HG03342 (cell line): Measurements from ENCODE around the gene PIP4K2B.
"Not testable (repeated sequence)": the region's sequence is repeated elsewhere in the genome, so short reads cannot be mapped to it uniquely, and the experiment has no call there.

Experiments
- ATAC-seq: cut with Tn5 transposase; IDR thresholded peaks from one replicate; pipeline ENCODE4 v1.9.1; 2021; ENCODE audit warnings: mild to moderate bottlenecking, moderate library complexity; ENCODE audit not compliant: unreplicated experiment

Gene PIP4K2B

GRCh38 chr17:38799501-38800236 lies at the start of gene PIP4K2B:
Gene PIP4K2B, minus strand, starts transcription at chr17:38799556. Its CDS starts 132 bp downstream, at chr17:38799424.
- peak; percentile 78 for ATAC-seq

- ATAC-seq: no peak
Observed at GRCh38 chr17:38848557-38848891, 49.2 kb upstream of the PIP4K2B start.

GRCh38 chr17:38844261-38844757 lies 45.0 kb upstream of the PIP4K2B start:
- ATAC-seq: no peak

GRCh38 chr17:38825762-38826247 lies 26.4 kb upstream of the PIP4K2B start:
- ATAC-seq: no peak

- ATAC-seq: peak; percentile 73
Observed at GRCh38 chr17:38824899-38825761, 25.8 kb upstream of the PIP4K2B start, which contains the start of gene CWC25. Gene CWC25, minus strand, starts transcription at chr17:38825321. Its CDS starts 138 bp downstream, at chr17:38825183.

- no peak for ATAC-seq
Observed at GRCh38 chr17:38815576-38816193, 16.3 kb upstream of the PIP4K2B start.

- no peak for ATAC-seq
Observed at GRCh38 chr17:38809828-38810227, 10.5 kb upstream of the PIP4K2B start.

- no peak for ATAC-seq
Observed at GRCh38 chr17:38800237-38800760, 943 bp upstream of the PIP4K2B start.

- peak; percentile 14 for ATAC-seq
Observed at GRCh38 chr17:38798614-38799500, 499 bp downstream of the PIP4K2B start.

GRCh38 chr17:38797828-38798227 lies 1.5 kb downstream of the PIP4K2B start:
- no peak for ATAC-seq

- no peak for ATAC-seq
Observed at GRCh38 chr17:38797158-38797490, 2.2 kb downstream of the PIP4K2B start.

GRCh38 chr17:38796451-38797157 lies 2.8 kb downstream of the PIP4K2B start:
- ATAC-seq: no peak

GRCh38 chr17:38794221-38794620 lies 5.1 kb downstream of the PIP4K2B start:
- no peak for ATAC-seq

GRCh38 chr17:38791162-38791561 lies 8.2 kb downstream of the PIP4K2B start:
- ATAC-seq: no peak

- not testable (repeated sequence) for ATAC-seq
Observed at GRCh38 chr17:38790148-38790707, 9.1 kb downstream of the PIP4K2B start.

- ATAC-seq: no peak
Observed at GRCh38 chr17:38789185-38789584, 10.2 kb downstream of the PIP4K2B start.

- ATAC-seq: not testable (repeated sequence)
Observed at GRCh38 chr17:38787999-38788398, 11.4 kb downstream of the PIP4K2B start.

GRCh38 chr17:38786372-38786771 lies 13.0 kb downstream of the PIP4K2B start:
- ATAC-seq: no peak

GRCh38 chr17:38783227-38783626 lies 16.1 kb downstream of the PIP4K2B start:
- ATAC-seq: no peak
